Liver (tissue), 9 donors: Measurements from ENCODE around the gene WDR7. TPM values are rescaled to one million over a fixed set of nuclear protein-coding genes. Genes with fewer than 3 reads are reported as not detected.

Experiments
- DNase-seq: peaks from one replicate; pipeline ENCODE4 v3.0.0-alpha.2; 2017; ENCODE audit warnings: low spot score
- H3K27ac ChIP-seq, 2 donors: one replicate each; pipeline ENCODE4 v1.7.0; 2013; ENCODE audit warnings: inconsistent platforms in 2 of 2, low read length in 2 of 2, control low read depth in 1 of 2, low read depth in 1 of 2, mild to moderate bottlenecking in 1 of 2
- H3K27me3 ChIP-seq, 4 donors: one replicate each; pipeline versions ENCODE4 v1.6.1 to v1.7.0; 2013; ENCODE audit warnings: low read length in 3 of 4, inconsistent platforms in 1 of 4, mild to moderate bottlenecking in 1 of 4, moderate library complexity in 1 of 4; ENCODE audit not compliant: control insufficient read depth in 4 of 4, insufficient read depth in 4 of 4
- H3K36me3 ChIP-seq, 4 donors: one replicate each; pipeline versions ENCODE4 v1.6.1 to v1.7.0; 2013; ENCODE audit warnings: low read length in 3 of 4, mild to moderate bottlenecking in 3 of 4, low read depth in 1 of 4, moderate library complexity in 1 of 4; ENCODE audit not compliant: control insufficient read depth in 4 of 4, insufficient read depth in 3 of 4
- H3K4me1 ChIP-seq, 4 donors: one replicate each; pipeline versions ENCODE4 v1.6.1 to v1.7.0; 2013; ENCODE audit warnings: low read length in 3 of 4, mild to moderate bottlenecking in 3 of 4, moderate library complexity in 1 of 4; ENCODE audit not compliant: control insufficient read depth in 4 of 4, insufficient read depth in 4 of 4
- H3K4me3 ChIP-seq, 3 donors: one replicate each; pipeline versions ENCODE4 v1.6.1 to v1.7.0; 2013; ENCODE audit warnings: low read length in 3 of 3, control low read depth in 1 of 3, low read depth in 1 of 3, mild to moderate bottlenecking in 1 of 3
- H3K9ac ChIP-seq, 2 donors: one replicate each; pipeline ENCODE4 v1.7.0; 2013; ENCODE audit warnings: low read length in 2 of 2, mild to moderate bottlenecking in 2 of 2, moderate library complexity in 2 of 2, control low read depth in 1 of 2, low read depth in 1 of 2
- H3K9me3 ChIP-seq, 4 donors: one replicate each; pipeline versions ENCODE4 v1.6.1 to v1.7.0; 2013; ENCODE audit warnings: low read length in 3 of 4; ENCODE audit not compliant: control insufficient read depth in 4 of 4
- EGR1 ChIP-seq, 2 donors: IDR thresholded peaks; 2 replicates each; pipeline ENCODE4 v1.6.1; 2016 to 2018; ENCODE audit warnings: antibody characterized with exemption in 2 of 2, low read depth in 2 of 2
- FOXA1 ChIP-seq: IDR thresholded peaks from 2 replicates; pipeline ENCODE4 v1.6.1; 2016; ENCODE audit warnings: antibody characterized with exemption
- FOXA2 ChIP-seq: IDR thresholded peaks from 2 replicates; pipeline ENCODE4 v1.6.1; 2016; ENCODE audit warnings: antibody characterized with exemption
- GABPA ChIP-seq, 2 donors: IDR thresholded peaks in 1 of 2; conservative IDR thresholded peaks in 1 of 2; 2 replicates each; pipeline ENCODE4 v1.6.1; 2016; ENCODE audit warnings: antibody characterized with exemption in 2 of 2, mild to moderate bottlenecking in 1 of 2, moderate library complexity in 1 of 2
- HNF4A ChIP-seq, 2 donors: conservative IDR thresholded peaks; 2 replicates each; pipeline ENCODE4 v1.6.1; 2016; ENCODE audit warnings: antibody characterized with exemption in 2 of 2, mild to moderate bottlenecking in 2 of 2
- HNF4G ChIP-seq: IDR thresholded peaks from 2 replicates; pipeline ENCODE4 v1.6.1; 2016; ENCODE audit warnings: antibody characterized with exemption
- JUND ChIP-seq, 2 donors: IDR thresholded peaks; 2 replicates each; pipeline ENCODE4 v1.6.1; 2016; ENCODE audit warnings: antibody characterized with exemption in 2 of 2
- NR2F2 ChIP-seq: IDR thresholded peaks from 2 replicates; pipeline ENCODE4 v1.6.1; 2016; ENCODE audit warnings: antibody characterized with exemption
- RAD21 ChIP-seq, 2 donors: IDR thresholded peaks; 2 replicates each; pipeline ENCODE4 v1.6.1; 2016; ENCODE audit warnings: antibody characterized with exemption in 2 of 2, mild to moderate bottlenecking in 2 of 2
- RXRA ChIP-seq, 2 donors: IDR thresholded peaks; 2 replicates each; pipeline ENCODE4 v1.6.1; 2017 to 2018; ENCODE audit warnings: antibody characterized with exemption in 2 of 2, mild to moderate bottlenecking in 1 of 2
- SP1 ChIP-seq: IDR thresholded peaks from 2 replicates; pipeline ENCODE4 v1.6.1; 2018; ENCODE audit warnings: antibody characterized with exemption, mild to moderate bottlenecking
- TAF1 ChIP-seq: conservative IDR thresholded peaks from 2 replicates; pipeline ENCODE4 v1.6.1; 2016; ENCODE audit warnings: antibody characterized with exemption, mild to moderate bottlenecking
- YY1 ChIP-seq: IDR thresholded peaks from 2 replicates; pipeline ENCODE4 v1.6.1; 2016; ENCODE audit warnings: antibody characterized with exemption, mild to moderate bottlenecking
- WGBS: extraction: QIAGEN DNeasy Blood & Tissue Kit; methylation state at CpG from one replicate; pipeline ENCODE4 v1.1.7; 2013; 5-methylcytosine and 5-hydroxymethylcytosine counted together
- polyA plus RNA-seq, 2 donors: library from polyadenylated mRNA; stranded (reverse) in 1 of 2; unstranded in 1 of 2; fragments of 200-250 nt in 1 of 2; fragments of >200 nt in 1 of 2; fragmentation: Nextera tagmentation in 1 of 2; extraction: Ambion mirVana in 1 of 2; gene quantifications; one replicate each; pipeline versions ENCODE4 v1.2.1 to v1.2.3, GENCODE V29; 2013 to 2015
- total RNA-seq, 2 donors: library from RNA; depleted of rRNA; stranded (reverse); fragments of >200 nt; gene quantifications; one replicate each; pipeline ENCODE4 v1.2.3, GENCODE V29; 2014
- TF ChIP-seq, protein P1 (sequence below): IDR thresholded peaks from 2 replicates; pipeline ENCODE4 v1.6.1; 2016; ENCODE audit warnings: antibody characterized with exemption, mild to moderate bottlenecking
- TF ChIP-seq, protein P2 (sequence below): IDR thresholded peaks from 2 replicates; pipeline ENCODE4 v1.6.1; 2016; ENCODE audit warnings: antibody characterized with exemption
- TF ChIP-seq, protein P3 (sequence below): IDR thresholded peaks from 2 replicates; pipeline ENCODE4 v1.6.1; 2016; ENCODE audit warnings: antibody characterized with exemption
- TF ChIP-seq, protein P4 (sequence below): IDR thresholded peaks from 2 replicates; pipeline ENCODE4 v1.6.1; 2016; ENCODE audit warnings: antibody characterized with exemption
- TF ChIP-seq, protein P5 (sequence below): fragments of 150-350 bp; IDR thresholded peaks from 2 replicates; pipeline ENCODE4 v1.5.1; 2017; ENCODE audit warnings: improper control_type of control experiment, low read depth, low read length; ENCODE audit not compliant: missing input control
- donor health status: healthy.
- donor health status: healthy.
- donor health status: healthy.
- donor health status: healthy.
- donor health status: healthy.

WDR7 gene
- total and polyA plus RNA-seq, 4 donors, result 4.5 to 26.6 (median 13.2) TPM

DNA sequence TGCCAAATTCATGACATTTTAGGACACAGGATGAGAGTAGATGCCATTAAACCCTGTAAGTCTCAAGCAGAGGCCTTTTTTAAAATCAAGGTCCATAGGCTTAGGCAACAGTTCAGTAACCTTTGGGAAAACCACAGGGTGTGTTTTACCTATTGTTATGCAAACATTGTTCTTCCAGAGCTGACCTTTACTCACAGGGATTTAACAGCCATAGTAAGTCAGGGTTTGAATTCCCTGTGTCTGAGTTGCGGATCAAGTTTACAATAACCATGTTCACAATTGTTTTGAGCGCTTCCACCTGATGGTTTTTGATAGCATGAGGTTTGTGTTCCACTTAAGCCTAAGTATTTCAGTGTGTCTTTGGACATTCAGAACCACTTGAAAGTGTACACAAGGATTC, 335.7 kb downstream of the WDR7 start:
- peaks cover 0 to 13% (median 2%) of the 10 kb centered on the region in 4 donors for H3K4me1 ChIP-seq
- no peak for DNase-seq
- peaks cover 0 to 2% (median 0%) of the 10 kb centered on the region in 4 donors for H3K36me3 ChIP-seq
- H3K4me3 ChIP-seq, result no peak overlapping the region
- H3K9me3 ChIP-seq, result no peaks in the 10 kb centered on the region
- TF ChIP-seq FOXA1, result no peak
- peak; percentile 91 to 94 for TF ChIP-seq RXRA (IDR thresholded peaks at IDR 0.05)
- no peak for TF ChIP-seq EGR1 (IDR thresholded peaks at IDR 0.05; ENCODE audit: low read depth in 2 of 2)
- no peak for TF ChIP-seq FOXA2
- peak; percentile 81 to 91 for TF ChIP-seq HNF4A (conservative IDR thresholded peaks at IDR 0.05)
- TF ChIP-seq RAD21 (IDR thresholded peaks at IDR 0.05), result peak; percentile 22 to 43
- peak; percentile 44 for TF ChIP-seq NR2F2
- TF ChIP-seq, protein P1, sequence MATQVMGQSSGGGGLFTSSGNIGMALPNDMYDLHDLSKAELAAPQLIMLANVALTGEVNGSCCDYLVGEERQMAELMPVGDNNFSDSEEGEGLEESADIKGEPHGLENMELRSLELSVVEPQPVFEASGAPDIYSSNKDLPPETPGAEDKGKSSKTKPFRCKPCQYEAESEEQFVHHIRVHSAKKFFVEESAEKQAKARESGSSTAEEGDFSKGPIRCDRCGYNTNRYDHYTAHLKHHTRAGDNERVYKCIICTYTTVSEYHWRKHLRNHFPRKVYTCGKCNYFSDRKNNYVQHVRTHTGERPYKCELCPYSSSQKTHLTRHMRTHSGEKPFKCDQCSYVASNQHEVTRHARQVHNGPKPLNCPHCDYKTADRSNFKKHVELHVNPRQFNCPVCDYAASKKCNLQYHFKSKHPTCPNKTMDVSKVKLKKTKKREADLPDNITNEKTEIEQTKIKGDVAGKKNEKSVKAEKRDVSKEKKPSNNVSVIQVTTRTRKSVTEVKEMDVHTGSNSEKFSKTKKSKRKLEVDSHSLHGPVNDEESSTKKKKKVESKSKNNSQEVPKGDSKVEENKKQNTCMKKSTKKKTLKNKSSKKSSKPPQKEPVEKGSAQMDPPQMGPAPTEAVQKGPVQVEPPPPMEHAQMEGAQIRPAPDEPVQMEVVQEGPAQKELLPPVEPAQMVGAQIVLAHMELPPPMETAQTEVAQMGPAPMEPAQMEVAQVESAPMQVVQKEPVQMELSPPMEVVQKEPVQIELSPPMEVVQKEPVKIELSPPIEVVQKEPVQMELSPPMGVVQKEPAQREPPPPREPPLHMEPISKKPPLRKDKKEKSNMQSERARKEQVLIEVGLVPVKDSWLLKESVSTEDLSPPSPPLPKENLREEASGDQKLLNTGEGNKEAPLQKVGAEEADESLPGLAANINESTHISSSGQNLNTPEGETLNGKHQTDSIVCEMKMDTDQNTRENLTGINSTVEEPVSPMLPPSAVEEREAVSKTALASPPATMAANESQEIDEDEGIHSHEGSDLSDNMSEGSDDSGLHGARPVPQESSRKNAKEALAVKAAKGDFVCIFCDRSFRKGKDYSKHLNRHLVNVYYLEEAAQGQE, result no peak
- TF ChIP-seq JUND (IDR thresholded peaks at IDR 0.05), result peak; percentile 28 to 39
- TF ChIP-seq GABPA (IDR thresholded peaks at IDR 0.05 in 1 of 2, conservative IDR thresholded peaks at IDR 0.05 in 1 of 2), result no peak
- peak; percentile 51 for TF ChIP-seq YY1
- TF ChIP-seq TAF1, result no peak
- peak; percentile 80 for TF ChIP-seq SP1
- TF ChIP-seq HNF4G, result peak; percentile 63
- TF ChIP-seq, protein P2, sequence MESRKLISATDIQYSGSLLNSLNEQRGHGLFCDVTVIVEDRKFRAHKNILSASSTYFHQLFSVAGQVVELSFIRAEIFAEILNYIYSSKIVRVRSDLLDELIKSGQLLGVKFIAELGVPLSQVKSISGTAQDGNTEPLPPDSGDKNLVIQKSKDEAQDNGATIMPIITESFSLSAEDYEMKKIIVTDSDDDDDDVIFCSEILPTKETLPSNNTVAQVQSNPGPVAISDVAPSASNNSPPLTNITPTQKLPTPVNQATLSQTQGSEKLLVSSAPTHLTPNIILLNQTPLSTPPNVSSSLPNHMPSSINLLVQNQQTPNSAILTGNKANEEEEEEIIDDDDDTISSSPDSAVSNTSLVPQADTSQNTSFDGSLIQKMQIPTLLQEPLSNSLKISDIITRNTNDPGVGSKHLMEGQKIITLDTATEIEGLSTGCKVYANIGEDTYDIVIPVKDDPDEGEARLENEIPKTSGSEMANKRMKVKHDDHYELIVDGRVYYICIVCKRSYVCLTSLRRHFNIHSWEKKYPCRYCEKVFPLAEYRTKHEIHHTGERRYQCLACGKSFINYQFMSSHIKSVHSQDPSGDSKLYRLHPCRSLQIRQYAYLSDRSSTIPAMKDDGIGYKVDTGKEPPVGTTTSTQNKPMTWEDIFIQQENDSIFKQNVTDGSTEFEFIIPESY, result peak; percentile 38
- TF ChIP-seq, protein P3, sequence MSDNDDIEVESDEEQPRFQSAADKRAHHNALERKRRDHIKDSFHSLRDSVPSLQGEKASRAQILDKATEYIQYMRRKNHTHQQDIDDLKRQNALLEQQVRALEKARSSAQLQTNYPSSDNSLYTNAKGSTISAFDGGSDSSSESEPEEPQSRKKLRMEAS, result peak; percentile 46
- TF ChIP-seq, protein P4, sequence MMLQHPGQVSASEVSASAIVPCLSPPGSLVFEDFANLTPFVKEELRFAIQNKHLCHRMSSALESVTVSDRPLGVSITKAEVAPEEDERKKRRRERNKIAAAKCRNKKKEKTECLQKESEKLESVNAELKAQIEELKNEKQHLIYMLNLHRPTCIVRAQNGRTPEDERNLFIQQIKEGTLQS, result peak; percentile 56
- TF ChIP-seq, protein P5, sequence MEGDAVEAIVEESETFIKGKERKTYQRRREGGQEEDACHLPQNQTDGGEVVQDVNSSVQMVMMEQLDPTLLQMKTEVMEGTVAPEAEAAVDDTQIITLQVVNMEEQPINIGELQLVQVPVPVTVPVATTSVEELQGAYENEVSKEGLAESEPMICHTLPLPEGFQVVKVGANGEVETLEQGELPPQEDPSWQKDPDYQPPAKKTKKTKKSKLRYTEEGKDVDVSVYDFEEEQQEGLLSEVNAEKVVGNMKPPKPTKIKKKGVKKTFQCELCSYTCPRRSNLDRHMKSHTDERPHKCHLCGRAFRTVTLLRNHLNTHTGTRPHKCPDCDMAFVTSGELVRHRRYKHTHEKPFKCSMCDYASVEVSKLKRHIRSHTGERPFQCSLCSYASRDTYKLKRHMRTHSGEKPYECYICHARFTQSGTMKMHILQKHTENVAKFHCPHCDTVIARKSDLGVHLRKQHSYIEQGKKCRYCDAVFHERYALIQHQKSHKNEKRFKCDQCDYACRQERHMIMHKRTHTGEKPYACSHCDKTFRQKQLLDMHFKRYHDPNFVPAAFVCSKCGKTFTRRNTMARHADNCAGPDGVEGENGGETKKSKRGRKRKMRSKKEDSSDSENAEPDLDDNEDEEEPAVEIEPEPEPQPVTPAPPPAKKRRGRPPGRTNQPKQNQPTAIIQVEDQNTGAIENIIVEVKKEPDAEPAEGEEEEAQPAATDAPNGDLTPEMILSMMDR, result no peak
- H3K27ac ChIP-seq, result no peak overlapping the region
- no peak overlapping the region for H3K9ac ChIP-seq
- WGBS, result 92% methylated on average over 2 of the region's 2 CpGs
- H3K27me3 ChIP-seq, result no peaks in the 10 kb centered on the region
